Keratinocyte (primary cell): ENCODE measurements around the gene SERBP1.

Source experiments
- EZH2 ChIP-seq: IDR thresholded peaks from one replicate; pipeline ENCODE4 v1.6.1; 2012; ENCODE audit warnings: inconsistent platforms, mild to moderate bottlenecking, low read length, moderate library complexity
- TF ChIP-seq, protein P1 (sequence below), 3 experiments: IDR thresholded peaks in 1 of 3; conservative IDR thresholded peaks in 1 of 3; optimal IDR thresholded peaks in 1 of 3; 2 replicates in 2 of 3; 3 replicates in 1 of 3; pipeline versions ENCODE3 to v1.5.1; 2011; ENCODE audit warnings: low read length in 3 of 3, mild to moderate bottlenecking in 3 of 3, moderate library complexity in 2 of 3, control low read depth in 1 of 3, inconsistent platforms in 1 of 3; ENCODE audit not compliant: insufficient read depth in 2 of 3; ENCODE audit errors: extremely low read depth in 1 of 3

DNA sequence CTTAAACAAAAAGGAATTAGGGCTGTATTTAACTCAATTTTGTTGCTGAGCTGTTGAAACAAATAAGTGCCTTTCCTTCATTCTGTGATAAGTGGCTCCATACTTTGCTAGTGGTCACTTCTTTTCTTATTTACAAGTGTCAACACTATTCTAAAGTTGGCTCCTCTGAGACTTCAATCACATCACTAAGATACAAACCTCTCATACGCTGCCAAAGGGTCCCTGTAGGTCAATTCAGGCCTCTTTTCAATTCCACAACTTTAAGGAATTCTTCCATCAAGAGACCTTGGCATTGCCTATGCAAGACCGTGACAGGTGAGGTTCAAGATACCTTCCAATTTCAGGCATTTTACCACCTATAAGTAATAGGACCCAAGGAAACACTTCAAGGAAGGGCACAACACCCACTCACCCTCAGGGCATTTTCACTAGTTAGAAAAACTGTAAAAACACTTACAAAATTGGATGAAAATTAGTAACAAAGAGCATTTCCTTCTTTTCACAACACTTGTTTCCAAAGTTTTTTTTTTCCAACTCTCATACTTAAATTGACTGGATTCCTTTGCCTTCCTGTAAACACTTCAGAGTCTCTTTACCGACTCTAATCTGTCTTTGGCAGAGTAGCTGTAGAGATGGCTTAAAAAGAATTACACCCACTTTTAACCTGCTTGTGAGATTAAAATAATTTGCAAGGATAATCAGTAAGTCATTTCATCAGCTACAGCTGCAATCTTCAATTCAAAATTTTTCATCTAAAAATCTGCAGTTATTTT is 24.5 kb downstream of the SERBP1 start:
- TF ChIP-seq EZH2, result no peak
- TF ChIP-seq, protein P1, sequence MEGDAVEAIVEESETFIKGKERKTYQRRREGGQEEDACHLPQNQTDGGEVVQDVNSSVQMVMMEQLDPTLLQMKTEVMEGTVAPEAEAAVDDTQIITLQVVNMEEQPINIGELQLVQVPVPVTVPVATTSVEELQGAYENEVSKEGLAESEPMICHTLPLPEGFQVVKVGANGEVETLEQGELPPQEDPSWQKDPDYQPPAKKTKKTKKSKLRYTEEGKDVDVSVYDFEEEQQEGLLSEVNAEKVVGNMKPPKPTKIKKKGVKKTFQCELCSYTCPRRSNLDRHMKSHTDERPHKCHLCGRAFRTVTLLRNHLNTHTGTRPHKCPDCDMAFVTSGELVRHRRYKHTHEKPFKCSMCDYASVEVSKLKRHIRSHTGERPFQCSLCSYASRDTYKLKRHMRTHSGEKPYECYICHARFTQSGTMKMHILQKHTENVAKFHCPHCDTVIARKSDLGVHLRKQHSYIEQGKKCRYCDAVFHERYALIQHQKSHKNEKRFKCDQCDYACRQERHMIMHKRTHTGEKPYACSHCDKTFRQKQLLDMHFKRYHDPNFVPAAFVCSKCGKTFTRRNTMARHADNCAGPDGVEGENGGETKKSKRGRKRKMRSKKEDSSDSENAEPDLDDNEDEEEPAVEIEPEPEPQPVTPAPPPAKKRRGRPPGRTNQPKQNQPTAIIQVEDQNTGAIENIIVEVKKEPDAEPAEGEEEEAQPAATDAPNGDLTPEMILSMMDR (optimal IDR thresholded peaks at IDR 0.05 in 1 of 3, IDR thresholded peaks at IDR 0.05 in 1 of 3, conservative IDR thresholded peaks at IDR 0.05 in 1 of 3; ENCODE audit: extremely low read depth in 1 of 3, insufficient read depth in 2 of 3, low read length in 3 of 3), result no peak
